SU-DHL-6 (cell line): ENCODE results near the gene VTI1A.

ENCODE experiments used
- EZH2phosphoT487 ChIP-seq: fragments of 200-600 bp; sonication (generic), shearing (Covaris generic); conservative IDR thresholded peaks from 2 replicates; pipeline ENCODE4 v1.6.1; 2018; ENCODE audit warnings: mild to moderate bottlenecking, antibody characterized with exemption, low read length, moderate library complexity, mixed read lengths
- TF ChIP-seq, protein P1 (sequence below): fragments of 200-600 bp; sonication (generic); IDR thresholded peaks from one replicate; pipeline ENCODE4 v1.5.1; 2017; ENCODE audit warnings: antibody characterized with exemption, mild to moderate bottlenecking, low read length, moderate library complexity; ENCODE audit not compliant: insufficient read depth, poor library complexity, severe bottlenecking

DNA sequence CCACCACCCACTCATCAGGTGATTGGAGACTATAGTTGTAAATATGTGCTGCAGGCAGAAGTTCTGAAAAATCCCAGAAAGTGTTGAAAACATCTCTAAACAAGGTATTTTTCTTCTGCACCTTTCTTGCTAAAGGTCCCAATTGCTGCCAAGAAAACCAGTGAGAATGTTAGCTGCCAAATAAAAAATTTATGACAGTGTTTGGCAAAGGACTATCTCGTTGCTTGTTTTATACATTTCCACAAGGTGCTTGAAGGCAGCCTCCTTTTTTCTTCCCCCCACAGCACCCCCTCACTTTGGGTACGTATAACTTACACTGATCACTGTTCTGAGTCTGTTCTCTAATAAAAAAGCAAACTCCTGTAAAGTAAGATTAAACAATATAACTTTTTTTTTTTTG lies 344.4 kb downstream of the VTI1A start:
- TF ChIP-seq, protein P1, sequence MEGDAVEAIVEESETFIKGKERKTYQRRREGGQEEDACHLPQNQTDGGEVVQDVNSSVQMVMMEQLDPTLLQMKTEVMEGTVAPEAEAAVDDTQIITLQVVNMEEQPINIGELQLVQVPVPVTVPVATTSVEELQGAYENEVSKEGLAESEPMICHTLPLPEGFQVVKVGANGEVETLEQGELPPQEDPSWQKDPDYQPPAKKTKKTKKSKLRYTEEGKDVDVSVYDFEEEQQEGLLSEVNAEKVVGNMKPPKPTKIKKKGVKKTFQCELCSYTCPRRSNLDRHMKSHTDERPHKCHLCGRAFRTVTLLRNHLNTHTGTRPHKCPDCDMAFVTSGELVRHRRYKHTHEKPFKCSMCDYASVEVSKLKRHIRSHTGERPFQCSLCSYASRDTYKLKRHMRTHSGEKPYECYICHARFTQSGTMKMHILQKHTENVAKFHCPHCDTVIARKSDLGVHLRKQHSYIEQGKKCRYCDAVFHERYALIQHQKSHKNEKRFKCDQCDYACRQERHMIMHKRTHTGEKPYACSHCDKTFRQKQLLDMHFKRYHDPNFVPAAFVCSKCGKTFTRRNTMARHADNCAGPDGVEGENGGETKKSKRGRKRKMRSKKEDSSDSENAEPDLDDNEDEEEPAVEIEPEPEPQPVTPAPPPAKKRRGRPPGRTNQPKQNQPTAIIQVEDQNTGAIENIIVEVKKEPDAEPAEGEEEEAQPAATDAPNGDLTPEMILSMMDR: no peak
- TF ChIP-seq EZH2phosphoT487: no peak
